ENCODE measurements around the gene CSE1L. TPM values are rescaled to one million over a fixed set of nuclear protein-coding genes. Genes with fewer than 3 reads are reported as not detected.
"Not testable (repeated sequence)": the region's sequence is repeated elsewhere in the genome, so short reads cannot be mapped to it uniquely, and the experiment has no call there.

The CSE1L gene
- total RNA-seq, result 68.6 and 70.8 TPM in 2 replicates

- intact Hi-C loops (cut with micrococcal nuclease), result loop anchor here (1.0 to 10.0 kb wide), 10 partner anchors 8 to 1544 kb away; partner anchors contain the start of genes ARFGEF2, DDX27, NCOA3 and PREX1
Measured at GRCh38 chr20:49046087-49046900, at the start of gene CSE1L. Gene CSE1L (plus strand): TSS chr20:49046312. CDS start chr20:49058464, 12,152 bp downstream.

GRCh38 chr20:48999890-49000870 lies 45.9 kb upstream of the CSE1L start:
- intact Hi-C loops (cut with micrococcal nuclease), result no loop called here

- intact Hi-C loops (cut with micrococcal nuclease), result no loop called here
Measured at GRCh38 chr20:49001741-49002140, 44.4 kb upstream of the CSE1L start.

GRCh38 chr20:49006446-49006980 lies 39.6 kb upstream of the CSE1L start:
- intact Hi-C loops (cut with micrococcal nuclease), result no loop called here

- intact Hi-C loops (cut with micrococcal nuclease), result no loop called here
Measured at GRCh38 chr20:49009899-49010631, 36.0 kb upstream of the CSE1L start.

GRCh38 chr20:49024220-49024619 lies 21.9 kb upstream of the CSE1L start:
- intact Hi-C loops (cut with micrococcal nuclease), result no loop called here

GRCh38 chr20:49028177-49028576 lies 17.9 kb upstream of the CSE1L start:
- intact Hi-C loops (cut with micrococcal nuclease), result not testable (repeated sequence)

- intact Hi-C loops (cut with micrococcal nuclease), result no loop called here
Measured at GRCh38 chr20:49028684-49029083, 17.4 kb upstream of the CSE1L start.

GRCh38 chr20:49029203-49029602 lies 16.9 kb upstream of the CSE1L start:
- intact Hi-C loops (cut with micrococcal nuclease), result no loop called here

- intact Hi-C loops (cut with micrococcal nuclease), result no loop called here
Measured at GRCh38 chr20:49030954-49031619, 15.0 kb upstream of the CSE1L start.

GRCh38 chr20:49032455-49032854 lies 13.7 kb upstream of the CSE1L start:
- intact Hi-C loops (cut with micrococcal nuclease), result no loop called here

GRCh38 chr20:49034070-49034732 lies 11.9 kb upstream of the CSE1L start:
- intact Hi-C loops (cut with micrococcal nuclease), result no loop called here

- intact Hi-C loops (cut with micrococcal nuclease), result loop anchor here (1.0 kb wide), 1 partner anchor 8 kb away; the partner anchor contains the start of gene CSE1L
Measured at GRCh38 chr20:49037962-49038387, 8.1 kb upstream of the CSE1L start.

GRCh38 chr20:49039854-49040253 lies 6.3 kb upstream of the CSE1L start:
- intact Hi-C loops (cut with micrococcal nuclease), result loop anchor here (10.0 kb wide), 1 partner anchor 495 kb away; no protein-coding TSS in a partner anchor

GRCh38 chr20:49043000-49043399 lies 3.1 kb upstream of the CSE1L start:
- intact Hi-C loops (cut with micrococcal nuclease), result loop anchor here (10.0 kb wide), 1 partner anchor 492 kb away; no protein-coding TSS in a partner anchor

- intact Hi-C loops (cut with micrococcal nuclease), result loop anchor here (1.0 to 10.0 kb wide), 10 partner anchors 7 to 1543 kb away; partner anchors contain the start of genes ARFGEF2, DDX27, NCOA3 and PREX1
Measured at GRCh38 chr20:49045440-49046086, 549 bp upstream of the CSE1L start.

- intact Hi-C loops (cut with micrococcal nuclease), result no loop called here
Measured at GRCh38 chr20:49052334-49052733, 6.2 kb downstream of the CSE1L start.

- intact Hi-C loops (cut with micrococcal nuclease), result no loop called here
Measured at GRCh38 chr20:49054056-49054643, 8.0 kb downstream of the CSE1L start.

- intact Hi-C loops (cut with micrococcal nuclease), result no loop called here
Measured at GRCh38 chr20:49063279-49063678, 17.2 kb downstream of the CSE1L start.

All from T-helper 1 cell treated with Interleukin-12 subunit alpha and Interleukin-12 subunit beta and Interleukin-4 antibody, amounts not matched to agents 30 ng/mL and 1 ng/mL, for 36 hours (primary cell).